HCT116 (cell line): Measurements from ENCODE around the gene HEATR5A. TPM values are rescaled to one million over a fixed set of nuclear protein-coding genes. Genes with fewer than 3 reads are reported as not detected.

Experiments used
- ATAC-seq: fragments of 200-7000 bp; cut with Tn5 transposase; 2 replicates; pipeline ENCODE4 v1.9.1; 2020; ENCODE audit warnings: mild to moderate bottlenecking, moderate library complexity
- BruUV-seq: library from RNA; stranded (reverse); fragments of 400-500 nt; replicated peaks from 2 replicates; lab custom pipeline; 2021; lab: Mats Ljungman, UMichigan
- CTCF ChIA-PET: fragments of 300-600 bp; sonication (Branson Sonifier 250); formaldehyde crosslinking; loops from one replicate; lab custom pipeline; 2021; ENCODE audit warnings: antibody characterized with exemption; lab: Charles Lee
- POLR2A ChIA-PET: fragments of 300-600, 350-600 bp; sonication (Branson Sonifier 250); formaldehyde crosslinking; loops from one replicate; lab custom pipeline; 2021; ENCODE audit warnings: antibody characterized with exemption; lab: Charles Lee
- RAD21 ChIA-PET, 2 experiments: fragments of 300-600 bp; sonication (Branson Sonifier 250); formaldehyde crosslinking; loops; one replicate each; lab custom pipeline; 2023; ENCODE audit warnings: low total read pairs in 2 of 2; ENCODE audit not compliant: uncharacterized antibody in 2 of 2, unreplicated experiment in 2 of 2, low non-redundant PET in 1 of 2; lab: Charles Lee
- DNase-seq: peaks from one replicate; pipeline ENCODE4 v3.0.0-alpha.2; 2010; ENCODE audit warnings: low read depth, low spot score
- H2AFZ ChIP-seq: fragments of 200-600 bp; shearing (Covaris generic), sonication (generic); 2 replicates; pipeline ENCODE4 v1.6.1; 2017; ENCODE audit warnings: low read depth, mixed run types, mixed read lengths, antibody characterized with exemption, low read length; ENCODE audit not compliant: poor library complexity, severe bottlenecking
- H3K27ac ChIP-seq: 2 replicates; pipeline ENCODE4 v1.5.1; 2012; ENCODE audit warnings: low read depth, low read length
- H3K27me3 ChIP-seq: fragments of 200-600 bp; sonication (generic); 2 replicates; pipeline ENCODE4 v1.6.1; 2016; ENCODE audit warnings: mixed run types, low read length, mixed read lengths; ENCODE audit not compliant: insufficient read depth
- H3K36me3 ChIP-seq, 2 experiments: fragments of 200-500 bp in 1 of 2; fragments of 200-600 bp in 1 of 2; sonication (Bioruptor generic) in 1 of 2; sonication (generic) in 1 of 2; 2 replicates each; pipeline versions ENCODE4 v1.5.1 to v1.6.1; 2014 to 2016; ENCODE audit warnings: low read length in 2 of 2, inconsistent platforms in 1 of 2, mixed read lengths in 1 of 2, mixed run types in 1 of 2; ENCODE audit not compliant: insufficient read depth in 2 of 2, control insufficient read depth in 1 of 2
- H3K4me1 ChIP-seq, 2 experiments: fragments of 200-600 bp in 1 of 2; sonication (generic) in 1 of 2; 2 replicates each; pipeline versions ENCODE4 v1.5.1 to v1.6.1; 2012 to 2017; ENCODE audit warnings: low read length in 2 of 2, inconsistent platforms in 1 of 2, mild to moderate bottlenecking in 1 of 2, mixed read lengths in 1 of 2, mixed run types in 1 of 2, moderate library complexity in 1 of 2; ENCODE audit not compliant: insufficient read depth in 2 of 2, control insufficient read depth in 1 of 2
- H3K4me2 ChIP-seq: fragments of 200-600 bp; sonication (generic); 2 replicates; pipeline ENCODE4 v1.6.1; 2017; ENCODE audit warnings: mixed run types, low read length, mixed read lengths
- H3K4me3 ChIP-seq, 2 experiments: fragments of 200-600 bp in 1 of 2; sonication (generic) in 1 of 2; replicated peaks in 1 of 2; 2 replicates each; pipeline ENCODE4 v1.5.1; 2011 to 2016; ENCODE audit warnings: low read length in 2 of 2, control low read depth in 1 of 2, low read depth in 1 of 2, mild to moderate bottlenecking in 1 of 2, mixed read lengths in 1 of 2, mixed run types in 1 of 2
- H3K79me2 ChIP-seq: fragments of 200-600 bp; sonication (generic); 2 replicates; pipeline ENCODE4 v1.6.1; 2017; ENCODE audit warnings: mild to moderate bottlenecking, mixed run types, low read length, moderate library complexity, mixed read lengths; ENCODE audit not compliant: insufficient read depth
- H3K9ac ChIP-seq: fragments of 200-600 bp; sonication (generic); 2 replicates; pipeline ENCODE4 v1.6.1; 2016; ENCODE audit warnings: low read length, mixed read lengths
- H3K9me2 ChIP-seq: fragments of 200-600 bp; sonication (generic), shearing (Covaris generic); 2 replicates; pipeline ENCODE4 v1.6.1; 2017; ENCODE audit warnings: mixed run types, mild to moderate bottlenecking, moderate library complexity; ENCODE audit not compliant: insufficient read depth
- H3K9me3 ChIP-seq, 2 experiments: fragments of 200-500 bp in 1 of 2; fragments of 200-600 bp in 1 of 2; sonication (Bioruptor generic) in 1 of 2; sonication (generic) in 1 of 2; 2 replicates each; pipeline ENCODE4 v1.6.1; 2014 to 2017; ENCODE audit warnings: low read length in 2 of 2, mixed read lengths in 2 of 2, inconsistent platforms in 1 of 2, low read depth in 1 of 2, mild to moderate bottlenecking in 1 of 2, mixed run types in 1 of 2, moderate library complexity in 1 of 2; ENCODE audit not compliant: control insufficient read depth in 1 of 2, insufficient read depth in 1 of 2
- H4K20me1 ChIP-seq: fragments of 200-600 bp; sonication (generic), shearing (Covaris generic); 2 replicates; pipeline ENCODE4 v1.6.1; 2017; ENCODE audit warnings: mixed run types, mild to moderate bottlenecking, moderate library complexity; ENCODE audit not compliant: insufficient read depth
- ATF3 ChIP-seq: IDR thresholded peaks from 2 replicates; pipeline ENCODE4 v1.6.1; 2012
- CEBPB ChIP-seq: IDR thresholded peaks from 2 replicates; pipeline ENCODE4 v1.6.1; 2012; ENCODE audit warnings: low read depth
- ELF1 ChIP-seq: IDR thresholded peaks from 2 replicates; pipeline ENCODE4 v1.6.1; 2012; ENCODE audit warnings: low read depth, borderline replicate concordance
- EZH2 ChIP-seq: fragments of 200-600 bp; sonication (generic); IDR thresholded peaks from 2 replicates; pipeline ENCODE4 v1.6.1; 2017; ENCODE audit warnings: antibody characterized with exemption, mixed run types
- FOSL1 ChIP-seq: IDR thresholded peaks from 2 replicates; pipeline ENCODE4 v1.6.1; 2012; ENCODE audit warnings: low read depth
- JUND ChIP-seq: IDR thresholded peaks from 2 replicates; pipeline ENCODE4 v1.6.1; 2012
- MAX ChIP-seq: IDR thresholded peaks from 2 replicates; pipeline ENCODE4 v1.6.1; 2012
- POLR2AphosphoS5 ChIP-seq: IDR thresholded peaks from 2 replicates; pipeline ENCODE4 v1.6.1; 2011; ENCODE audit warnings: mild to moderate bottlenecking, low read depth, low read length, moderate library complexity
- RAD21 ChIP-seq: IDR thresholded peaks from 2 replicates; pipeline ENCODE4 v1.6.1; 2012; ENCODE audit warnings: low read depth, mild to moderate bottlenecking
- REST ChIP-seq: IDR thresholded peaks from 2 replicates; pipeline ENCODE4 v1.6.1; 2012; ENCODE audit warnings: low read depth
- SIN3A ChIP-seq: IDR thresholded peaks from 2 replicates; pipeline ENCODE4 v1.6.1; 2012; ENCODE audit warnings: low read depth
- SRF ChIP-seq: IDR thresholded peaks from 2 replicates; pipeline ENCODE4 v1.6.1; 2012; ENCODE audit warnings: low read depth
- YY1 ChIP-seq: IDR thresholded peaks from 2 replicates; pipeline ENCODE4 v1.6.1; 2011; ENCODE audit warnings: low read length, low read depth, moderate library complexity, mild to moderate bottlenecking; ENCODE audit not compliant: insufficient replicate concordance; ENCODE audit errors: extremely low read depth
- ZBTB33 ChIP-seq: IDR thresholded peaks from 2 replicates; pipeline ENCODE4 v1.6.1; 2011; ENCODE audit warnings: mild to moderate bottlenecking, low read length, moderate library complexity; ENCODE audit not compliant: insufficient replicate concordance; ENCODE audit errors: extremely low read depth
- intact Hi-C: fragments of 100-400 bp; cut with micrococcal nuclease; formaldehyde crosslinking; loops from 2 replicates; pipeline ENCODE4 v1.10.0; 2022
- total RNA-seq: library from RNA; stranded (reverse); gene quantifications from one replicate; pipeline ENCODE4 v1.2.1, GENCODE V29; 2021; ENCODE audit not compliant: unreplicated experiment

The HEATR5A gene
- total RNA-seq, 1 experiment from 2014 or later = 20.9 TPM

- no peaks in the 10 kb centered on the region for H3K27me3 ChIP-seq
- DNase-seq (no peak), ATAC-seq (no peak)
- H3K4me2 ChIP-seq = no peak overlapping the region
- peaks cover 13 to 37% of the 10 kb centered on the region in 2 experiments; a peak in 3 of 4 replicates for H3K4me1 ChIP-seq
- intact Hi-C loops = no loop called here
- no peaks in the 10 kb centered on the region for H3K9me2 ChIP-seq
- H2AFZ ChIP-seq = no peak overlapping the region
- no peak overlapping the region for H3K4me3 ChIP-seq
- RAD21 ChIA-PET = no interaction called here
- no peaks in the 10 kb centered on the region for H3K36me3 ChIP-seq
- H4K20me1 ChIP-seq = no peaks in the 10 kb centered on the region
- H3K79me2 ChIP-seq = no peaks in the 10 kb centered on the region
- H3K9me3 ChIP-seq = peaks cover 7 to 9% of the 10 kb centered on the region in 2 experiments; a peak in 2 of 4 replicates
- CTCF ChIA-PET = no interaction called here
- no TSS peak for BruUV-seq
- TF ChIP-seq POLR2AphosphoS5 (no peak), CEBPB (no peak), ATF3 (no peak), SIN3A (no peak), YY1 (no peak), ELF1 (no peak), SRF (no peak), JUND (no peak), FOSL1 (no peak), EZH2 (no peak), REST (no peak), MAX (no peak), ZBTB33 (no peak), RAD21 (no peak)
- no peak overlapping the region for H3K27ac ChIP-seq
- POLR2A ChIA-PET = no interaction called here
- H3K9ac ChIP-seq = no peak overlapping the region
Observed at GRCh38 chr14:31266437-31267331, 153.7 kb downstream of the HEATR5A start.
